ENCODE results near the gene TTC32.
"Not testable (repeated sequence)": the region's sequence is repeated elsewhere in the genome, so short reads cannot be mapped to it uniquely, and the experiment has no call there.

TTC32 gene

DNA sequence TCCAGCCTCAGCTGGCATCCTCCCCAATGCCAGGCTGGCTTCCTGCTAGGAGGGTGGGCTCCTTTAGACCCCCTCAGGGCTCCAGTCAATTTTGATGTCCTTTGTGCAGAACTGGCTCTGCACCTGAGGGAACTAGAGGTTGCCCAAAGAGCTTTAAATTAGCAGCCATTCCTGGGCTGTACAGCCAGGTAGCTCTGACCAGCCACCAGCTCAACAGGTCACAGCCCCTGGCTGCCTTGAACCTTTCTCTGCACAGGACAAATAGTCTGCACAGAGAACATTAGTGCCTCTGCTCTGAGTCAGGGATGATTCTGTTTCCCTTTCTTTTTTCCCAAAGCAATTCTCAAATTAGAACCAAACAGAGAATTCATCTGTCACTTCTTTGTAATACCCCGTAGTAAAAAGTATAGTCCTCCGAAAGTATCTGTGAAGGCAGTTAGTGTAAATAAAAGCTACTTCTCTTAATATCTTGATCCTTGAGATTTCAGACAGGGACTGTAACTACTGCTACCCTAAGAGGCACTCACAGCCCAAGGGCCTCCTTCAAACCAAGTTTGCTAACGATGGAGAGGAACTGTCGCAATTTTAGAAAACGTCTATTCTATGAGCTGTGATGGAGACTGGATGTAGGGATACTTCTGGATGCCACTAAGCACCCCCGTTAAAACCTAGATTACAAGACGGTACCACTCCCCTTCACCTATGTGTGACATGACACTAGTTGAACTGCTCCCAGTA is 3.0 kb downstream of the TTC32 start:
- DNase-seq = no peak

DNA sequence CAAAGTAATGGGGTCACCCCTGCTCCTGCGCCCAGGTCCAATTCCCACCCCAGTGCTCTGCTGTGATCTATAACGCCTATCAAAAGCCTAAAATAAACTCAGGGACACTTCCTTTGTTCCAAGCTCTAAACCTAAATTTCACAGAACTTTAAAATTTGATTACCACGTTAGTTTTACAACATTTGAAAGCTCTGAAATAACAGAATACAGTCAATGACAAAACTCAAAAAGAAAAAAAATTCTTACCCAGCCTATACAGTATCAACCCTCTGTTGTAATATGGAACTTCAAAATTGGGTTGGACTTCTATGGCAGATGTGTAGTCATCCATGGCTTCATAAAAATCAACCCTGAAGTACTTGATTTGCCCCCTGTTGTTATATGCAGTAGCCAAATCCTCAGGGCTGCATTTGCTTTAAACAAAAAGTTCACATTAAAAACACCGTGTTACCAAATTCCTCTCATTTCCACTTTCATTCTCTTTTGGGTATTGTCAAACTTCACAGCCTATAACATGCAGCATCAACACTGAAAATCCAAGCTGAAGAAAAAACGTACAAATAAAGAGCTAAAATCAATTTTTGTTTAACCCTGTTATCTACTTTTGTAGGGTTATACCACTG is 4.0 kb downstream of the TTC32 start:
- no peak for DNase-seq

DNA sequence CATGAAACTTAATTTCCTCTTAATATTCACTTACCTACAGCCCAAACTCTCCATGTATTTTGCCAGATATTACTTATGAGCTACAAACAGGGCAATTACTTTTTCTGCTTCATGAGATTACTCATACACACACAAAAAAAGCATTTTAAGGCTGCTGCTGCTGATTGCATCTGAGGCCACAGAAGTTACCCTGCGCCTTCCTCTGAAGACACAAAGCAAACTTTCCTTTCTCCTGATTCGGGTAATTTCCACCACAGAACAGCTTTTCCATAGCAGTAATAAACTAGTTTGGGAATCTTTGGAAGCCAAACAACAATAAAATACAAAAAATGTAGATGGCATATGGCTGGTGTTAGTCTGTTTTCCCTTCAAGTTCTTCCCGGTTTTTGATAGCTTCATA is 6.2 kb downstream of the TTC32 start:
- no peak for DNase-seq

DNA sequence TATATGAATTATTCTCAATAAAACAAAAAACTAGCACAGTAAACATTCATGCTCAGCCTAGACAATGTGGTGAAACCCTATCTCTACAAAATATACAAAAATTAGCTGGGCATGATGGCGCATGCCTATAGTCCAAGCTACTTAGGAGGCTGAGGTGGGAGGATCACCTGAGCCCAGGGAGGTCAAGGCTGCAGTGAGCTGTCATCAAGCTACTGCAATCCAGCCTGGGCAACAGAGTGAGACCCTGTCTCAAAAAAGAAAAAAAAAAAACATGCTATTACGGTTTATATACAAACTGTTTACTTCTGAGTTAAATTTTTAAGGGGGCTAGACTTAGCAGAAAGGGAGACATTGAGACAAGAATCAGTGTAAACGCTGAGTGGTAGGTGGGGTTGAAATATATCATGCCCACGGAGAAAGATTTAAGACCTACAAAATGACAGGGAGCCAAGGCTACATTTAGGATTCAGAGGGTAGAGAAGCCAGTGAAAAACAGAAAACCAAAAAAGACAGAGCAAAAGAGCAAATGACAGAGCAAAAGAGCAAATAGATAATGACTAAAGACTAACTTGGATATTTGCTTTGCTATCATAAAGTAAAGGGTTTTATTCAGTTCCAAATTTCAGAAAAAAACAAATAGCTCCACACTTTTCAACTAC is 7.5 kb downstream of the TTC32 start:
- DNase-seq = no peak

DNA sequence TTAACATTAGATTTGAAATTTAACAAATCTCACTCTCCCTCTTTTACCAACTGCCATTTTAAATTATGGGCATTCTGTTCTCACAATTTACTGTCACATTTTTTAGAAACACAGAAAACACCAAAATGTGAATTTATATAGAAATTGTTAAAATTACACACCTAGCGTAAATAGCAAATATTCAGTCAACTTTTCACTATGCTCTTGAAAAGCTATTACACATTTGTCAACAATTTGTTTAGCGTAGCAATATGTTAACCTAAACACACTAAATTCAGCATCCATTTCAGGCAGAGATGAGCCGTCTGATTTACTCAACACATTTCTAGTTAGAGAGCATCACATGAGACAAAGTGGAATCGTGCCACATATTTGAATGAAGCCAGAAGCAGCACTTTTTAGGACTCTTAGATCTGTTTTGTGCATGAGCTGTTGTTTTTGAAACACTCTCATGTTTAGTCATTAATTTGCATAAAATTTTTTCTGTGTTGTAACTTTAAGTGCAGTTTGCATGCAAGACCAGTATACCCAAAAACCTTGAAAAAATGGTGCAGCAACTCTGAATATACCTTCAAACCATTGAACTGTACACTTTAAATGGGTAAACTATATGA is 8.2 kb downstream of the TTC32 start:
- DNase-seq = no peak

DNA sequence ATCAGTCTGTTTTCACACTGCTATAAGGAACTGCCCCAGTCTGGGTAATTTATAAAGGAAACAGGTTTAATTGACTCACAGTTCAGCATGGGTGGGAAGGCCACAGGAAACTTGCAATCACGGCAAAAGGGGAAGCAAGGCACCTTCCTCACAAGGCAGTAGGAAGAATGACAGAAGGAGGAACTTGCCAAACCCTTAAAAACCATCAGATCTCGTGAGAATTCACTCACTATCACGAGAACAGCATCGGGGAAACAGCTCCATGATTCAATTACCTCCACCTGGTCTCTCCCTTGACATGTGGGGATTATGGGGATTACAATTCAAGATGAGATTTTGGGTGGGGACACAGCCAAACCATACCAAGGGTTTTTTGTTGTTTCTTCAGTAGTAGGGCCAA is 9.8 kb downstream of the TTC32 start:
- DNase-seq = peak; percentile 91

DNA sequence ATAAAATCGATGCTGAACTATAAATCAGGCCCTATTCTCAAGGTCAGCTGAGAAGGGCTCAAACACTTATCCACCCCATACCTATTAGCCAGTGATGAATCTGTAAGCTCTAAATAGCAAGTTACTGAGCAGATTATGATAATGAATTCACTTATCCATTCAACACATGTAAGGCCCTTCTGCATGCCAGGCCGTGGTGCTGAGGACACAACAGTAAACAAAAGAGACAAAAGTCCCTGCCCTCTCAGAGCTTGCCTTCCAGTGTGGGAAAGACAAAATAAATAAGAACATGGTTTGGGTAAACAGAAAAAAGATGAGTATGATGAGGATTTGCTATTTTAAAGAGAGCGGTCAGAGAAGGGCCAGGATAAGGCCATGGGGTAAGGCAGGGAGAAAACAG is 11.7 kb downstream of the TTC32 start:
- DNase-seq = no peak

DNA sequence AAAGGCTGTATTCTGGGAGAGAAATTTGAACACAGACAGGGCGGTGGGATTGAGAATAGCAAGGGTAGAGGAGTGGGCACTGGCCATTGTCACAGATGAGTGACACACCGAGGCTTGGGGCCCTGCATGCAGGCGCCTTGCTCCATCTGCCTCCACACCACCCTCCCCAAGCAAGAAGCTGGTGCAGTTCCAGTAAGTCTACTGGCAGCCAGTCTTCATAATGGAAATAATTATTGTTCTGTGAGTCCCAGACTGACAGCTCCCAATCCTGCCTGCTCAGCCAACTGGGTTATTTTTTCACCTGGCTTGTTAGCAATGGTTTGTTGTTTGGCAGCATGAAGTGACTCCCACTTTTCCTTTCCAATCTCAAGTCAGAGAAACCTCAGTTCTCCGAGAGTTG is 13.0 kb downstream of the TTC32 start:
- no peak for DNase-seq

DNA sequence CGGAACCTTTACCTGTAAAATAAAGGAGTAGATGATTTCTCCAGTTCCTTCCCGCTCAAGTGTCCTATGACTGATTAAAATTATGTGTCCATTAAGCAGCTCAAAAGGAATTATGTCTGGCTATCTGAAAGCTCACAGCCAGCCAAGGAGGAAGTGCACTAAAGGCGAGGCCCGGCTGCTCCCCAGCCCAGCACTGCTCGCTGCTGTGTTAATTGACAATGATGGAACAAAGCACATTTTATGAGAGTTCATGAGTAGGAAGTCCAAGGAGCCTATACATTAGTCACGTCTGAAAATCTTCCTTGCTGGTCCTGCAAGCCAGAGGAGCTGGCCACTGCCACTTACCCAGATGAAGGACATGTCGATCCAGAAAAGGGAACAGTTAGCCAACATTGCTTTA is 14.3 kb downstream of the TTC32 start:
- DNase-seq = no peak

DNA sequence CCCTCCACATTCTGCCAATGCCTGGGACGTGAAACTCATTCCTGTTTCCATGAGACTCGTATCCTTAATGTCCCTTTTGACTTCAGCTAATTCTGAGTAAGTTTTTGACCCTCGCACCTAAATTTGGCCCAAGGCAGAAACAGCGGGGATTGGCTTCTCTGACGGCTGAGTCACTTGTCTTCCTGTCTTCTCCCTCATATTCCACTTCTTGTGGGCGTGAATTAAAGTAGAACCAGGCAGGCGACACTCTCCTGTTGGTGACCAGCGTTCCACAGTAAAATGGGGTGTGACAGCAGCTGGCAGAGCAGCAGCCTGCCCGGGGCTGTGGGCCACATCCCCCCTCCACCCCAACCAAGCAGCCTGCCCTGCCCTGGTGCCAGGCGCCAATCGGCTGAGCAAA is 15.5 kb downstream of the TTC32 start:
- no peak for DNase-seq

DNA sequence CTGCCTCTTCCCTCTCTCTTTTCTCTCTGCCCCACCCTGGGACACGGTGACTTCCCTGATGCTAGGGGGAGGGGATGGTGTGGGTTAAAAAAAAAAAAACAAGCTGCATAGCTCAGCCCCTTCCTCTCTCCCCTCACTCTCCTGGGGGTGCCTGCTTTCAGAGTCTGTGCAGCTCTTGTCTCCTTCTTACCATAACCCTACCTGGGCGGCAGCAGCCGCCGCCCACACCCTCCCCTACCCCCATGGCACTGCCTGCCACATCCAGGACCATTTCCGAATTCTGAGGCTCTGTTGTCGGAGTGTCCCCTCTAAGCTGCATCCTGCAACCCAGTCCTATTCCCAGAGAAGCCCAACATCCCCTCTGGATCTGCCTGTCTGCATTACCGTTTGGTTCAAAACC is 16.0 kb downstream of the TTC32 start:
- DNase-seq = no peak

DNA sequence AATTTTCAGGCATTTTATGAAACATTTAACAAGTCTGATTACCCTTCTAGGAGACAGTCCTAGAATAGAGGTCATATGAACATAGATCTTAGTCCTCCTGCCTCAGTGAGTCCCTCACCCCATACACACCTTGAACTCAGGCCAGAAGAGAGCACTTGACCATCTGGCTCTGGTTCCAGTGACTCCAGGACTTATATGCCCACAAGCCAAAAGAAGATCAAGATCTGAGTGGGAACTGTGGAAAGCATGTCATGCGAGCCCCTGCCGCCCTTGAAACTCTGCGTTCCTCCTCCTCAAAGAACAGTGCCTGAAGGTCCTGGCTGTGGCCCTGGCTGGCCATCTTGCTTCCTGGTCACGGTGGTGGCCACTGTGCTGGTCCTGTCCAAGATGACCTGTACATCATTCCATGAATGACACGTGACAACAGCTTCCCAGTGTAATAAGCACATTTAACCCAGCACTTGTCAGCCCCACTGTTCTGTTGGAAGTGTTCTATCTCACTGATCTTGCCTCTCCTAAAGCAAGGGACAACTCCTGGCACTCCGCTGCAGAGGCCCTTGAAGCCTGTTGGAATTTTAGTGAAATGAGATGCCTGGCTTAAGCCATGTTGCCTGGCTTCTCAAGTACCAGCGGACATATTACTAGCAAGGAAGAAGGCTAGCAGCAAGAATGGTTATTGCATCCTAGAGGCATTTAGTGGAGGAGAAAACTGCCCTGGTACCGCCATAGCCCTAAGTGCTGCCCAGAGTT is 17.6 kb downstream of the TTC32 start:
- DNase-seq = no peak

DNA sequence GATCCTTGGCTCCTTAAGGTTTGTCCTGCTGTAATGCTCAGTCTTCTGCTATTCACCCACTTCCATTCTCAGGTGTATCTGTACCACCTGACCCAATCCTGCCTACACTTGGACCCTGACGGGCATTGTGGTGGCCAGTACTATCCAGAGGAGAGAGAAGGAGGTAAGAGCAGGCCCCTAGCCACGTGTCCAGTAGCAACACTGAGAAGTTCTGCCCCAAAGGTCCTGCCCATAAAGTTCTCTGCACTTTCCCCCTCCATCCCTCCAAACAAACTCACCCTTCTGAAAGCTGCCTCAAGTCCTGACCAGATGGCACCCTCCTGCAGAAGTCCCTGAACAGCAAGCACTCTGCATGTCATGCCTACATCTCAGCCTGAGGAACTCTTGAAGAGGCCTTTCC is 18.3 kb downstream of the TTC32 start:
- DNase-seq = no peak

DNA sequence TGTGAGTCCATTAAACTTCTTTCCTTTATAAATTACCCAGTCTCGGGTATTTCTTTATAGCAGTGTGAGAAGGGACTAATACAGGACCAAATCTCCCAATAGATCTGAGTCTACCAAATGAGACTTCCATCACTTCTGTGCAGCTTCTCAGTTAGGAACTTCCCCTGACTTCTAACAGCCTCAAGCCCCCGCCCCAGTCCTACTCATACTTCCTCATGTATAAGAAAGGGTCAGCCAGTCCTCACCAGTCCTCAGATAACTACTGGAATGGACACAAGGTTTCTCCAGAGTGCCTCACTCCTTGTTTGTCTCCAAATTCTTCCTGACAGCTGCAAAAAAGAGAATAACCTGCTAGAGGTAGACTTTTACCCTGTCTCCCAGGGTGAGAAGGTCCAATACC is 19.5 kb downstream of the TTC32 start:
- DNase-seq = no peak

DNA sequence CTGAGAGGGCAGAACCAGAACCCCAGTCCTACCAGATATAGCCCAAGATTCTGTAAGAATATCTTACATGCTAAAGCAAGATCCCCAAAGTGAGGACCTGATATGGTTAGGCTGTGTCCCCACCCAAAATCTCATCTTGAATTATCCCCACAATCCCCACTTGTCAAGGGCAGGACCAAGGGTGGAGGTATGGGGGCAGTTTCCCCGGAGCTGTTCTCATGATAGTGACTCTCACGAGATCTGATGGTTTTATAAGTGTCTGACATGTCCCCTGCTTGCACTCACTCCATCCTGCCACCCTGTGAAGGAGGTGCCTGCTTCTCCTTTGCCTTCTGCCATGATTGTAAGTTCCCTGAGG is 19.9 kb downstream of the TTC32 start:
- no peak for DNase-seq

DNA sequence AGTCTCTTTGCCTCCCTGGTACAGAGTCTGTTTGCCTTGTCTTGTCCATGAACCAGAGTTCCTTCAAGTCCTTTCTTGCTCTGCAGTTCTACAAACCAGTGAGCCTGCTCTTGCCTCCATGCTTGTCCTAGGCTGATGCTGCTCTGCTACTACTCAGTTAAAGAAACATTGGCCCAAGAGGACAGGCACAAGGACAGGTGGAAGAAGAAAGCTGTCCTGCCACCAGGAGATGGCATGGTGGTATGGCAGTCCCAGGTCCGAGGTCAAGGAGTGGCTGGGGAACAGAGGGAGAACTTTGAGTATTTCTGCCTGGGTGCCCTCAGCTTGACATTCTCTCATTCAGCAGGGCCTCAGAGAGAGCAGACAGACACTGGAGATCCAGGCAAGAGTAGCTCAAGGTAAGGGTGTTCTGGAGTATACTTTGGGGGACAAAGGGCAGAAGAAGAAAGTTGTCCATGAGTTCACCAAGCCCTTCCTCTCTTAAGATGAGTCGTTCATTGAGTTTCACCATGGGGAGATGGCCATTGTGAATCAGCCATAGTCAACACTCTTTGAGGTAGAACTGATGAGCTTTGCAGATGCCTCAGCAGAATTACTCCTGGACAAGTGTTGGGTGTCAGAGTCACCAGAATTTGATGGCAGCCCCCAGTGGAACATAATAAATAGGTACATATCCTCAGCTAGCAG is 20.4 kb downstream of the TTC32 start:
- no peak for DNase-seq

DNA sequence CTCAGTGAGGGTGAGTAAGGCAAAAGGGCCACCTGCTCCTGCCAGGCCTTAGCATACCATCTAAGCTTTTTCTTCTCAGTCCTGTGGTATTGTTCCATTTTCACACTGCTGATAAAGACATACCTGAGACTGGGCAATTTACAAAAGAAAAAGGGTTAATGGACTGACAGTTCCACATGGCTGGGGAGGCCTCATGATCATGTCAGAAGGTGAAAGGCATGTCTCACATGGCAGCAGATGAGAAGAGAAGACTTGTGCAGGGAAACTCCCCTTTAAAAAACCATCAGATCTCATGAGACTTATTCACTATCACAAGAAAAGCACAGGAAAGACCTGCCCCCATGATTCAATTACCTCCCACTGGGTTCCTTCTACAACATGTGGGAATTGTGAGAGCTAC is 21.6 kb downstream of the TTC32 start:
- not testable (repeated sequence) for DNase-seq

DNA sequence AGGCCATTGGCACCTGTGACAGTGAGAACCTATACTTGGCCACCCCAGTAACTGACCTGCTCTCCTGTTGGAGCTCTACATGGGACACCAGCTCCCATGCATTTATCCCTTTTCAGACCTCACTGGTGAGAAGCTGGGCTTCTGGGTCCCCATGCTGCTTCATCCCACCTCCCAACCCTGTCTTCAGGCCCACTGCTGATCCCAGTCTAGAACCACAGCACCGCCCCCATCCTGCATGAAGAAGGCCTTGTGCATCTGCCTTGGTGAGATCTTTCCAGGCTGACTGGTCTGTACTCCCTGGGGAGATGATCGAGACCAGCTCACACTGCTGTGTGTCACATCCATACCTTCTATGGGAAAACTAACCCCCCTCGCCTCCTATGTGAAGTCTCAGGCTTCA is 22.7 kb downstream of the TTC32 start:
- no peak for DNase-seq

DNA sequence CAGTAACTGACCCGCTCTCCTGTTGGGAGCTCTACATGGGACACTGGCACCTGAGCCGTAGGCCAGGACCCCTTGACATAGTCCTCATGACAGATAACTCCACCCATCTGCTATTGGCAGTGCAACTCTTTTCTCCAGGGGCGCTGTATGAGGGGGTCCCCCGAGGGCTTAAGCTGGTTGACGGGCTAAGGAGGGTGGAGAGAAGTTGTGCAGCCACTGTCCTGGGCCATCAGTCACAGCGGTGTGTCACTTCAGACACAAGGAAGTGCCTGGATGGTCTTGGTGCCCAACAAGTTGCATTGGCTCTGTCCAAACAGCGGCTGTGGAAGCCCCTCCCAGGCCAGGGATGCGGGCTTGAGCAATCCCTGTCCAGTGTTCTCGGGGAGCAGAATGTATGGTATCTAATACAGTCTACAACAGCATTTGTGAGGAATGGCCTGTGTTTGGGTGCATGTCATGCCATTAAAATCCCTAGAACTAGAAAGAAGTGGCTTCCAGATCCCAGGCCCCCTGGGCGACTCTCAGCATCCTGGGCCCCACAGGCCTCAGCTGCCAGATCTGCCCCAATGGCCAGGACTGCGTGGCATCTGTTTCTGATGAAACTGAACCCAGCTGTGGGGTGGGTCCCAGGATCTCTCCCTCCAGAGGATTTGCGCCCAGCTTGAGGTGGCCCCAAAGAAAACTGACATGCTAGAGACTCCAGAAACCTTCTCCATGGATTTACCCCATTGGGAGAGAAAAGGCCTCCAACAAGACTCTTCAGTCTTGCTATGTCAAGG is 23.3 kb downstream of the TTC32 start:
- DNase-seq = no peak

DNA sequence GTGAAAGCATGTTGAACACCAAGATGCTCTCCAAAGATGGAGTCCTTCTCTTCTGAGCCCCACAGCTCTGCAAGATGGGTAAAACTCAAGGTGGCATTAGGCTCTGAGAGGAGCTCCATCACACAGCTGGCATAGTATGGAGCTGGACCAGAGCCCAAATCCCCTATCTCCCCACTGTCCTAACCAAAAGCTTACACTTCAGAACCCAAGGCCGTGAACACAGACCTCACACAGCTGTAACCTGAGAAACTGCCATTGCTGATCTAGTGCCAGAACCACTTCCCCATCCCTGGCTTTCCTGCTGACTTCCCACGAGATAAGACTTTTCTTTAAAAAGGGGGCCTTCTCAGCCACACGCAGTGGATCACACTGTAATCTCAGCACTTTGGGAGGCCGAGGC is 25.0 kb downstream of the TTC32 start:
- no peak for DNase-seq

DNA sequence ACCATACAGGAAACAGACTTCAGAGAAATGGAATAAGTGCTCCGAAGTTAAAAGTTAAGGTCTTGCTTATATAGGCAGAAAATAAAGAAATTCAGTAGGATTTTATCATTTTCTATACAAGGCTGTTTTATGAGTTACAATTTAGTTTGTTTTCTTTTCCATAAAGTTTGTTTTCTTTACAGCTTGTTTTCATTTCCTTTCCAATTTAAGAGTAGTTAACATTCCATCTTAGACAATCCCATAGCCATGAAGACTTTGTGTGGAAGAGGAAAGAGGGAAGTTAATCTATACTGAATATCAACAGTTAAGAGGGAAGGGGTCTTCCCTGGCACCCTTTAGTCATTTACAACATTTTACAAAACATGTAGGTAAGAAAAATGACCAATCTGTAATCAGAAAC is 26.5 kb downstream of the TTC32 start:
- DNase-seq = no peak

DNA sequence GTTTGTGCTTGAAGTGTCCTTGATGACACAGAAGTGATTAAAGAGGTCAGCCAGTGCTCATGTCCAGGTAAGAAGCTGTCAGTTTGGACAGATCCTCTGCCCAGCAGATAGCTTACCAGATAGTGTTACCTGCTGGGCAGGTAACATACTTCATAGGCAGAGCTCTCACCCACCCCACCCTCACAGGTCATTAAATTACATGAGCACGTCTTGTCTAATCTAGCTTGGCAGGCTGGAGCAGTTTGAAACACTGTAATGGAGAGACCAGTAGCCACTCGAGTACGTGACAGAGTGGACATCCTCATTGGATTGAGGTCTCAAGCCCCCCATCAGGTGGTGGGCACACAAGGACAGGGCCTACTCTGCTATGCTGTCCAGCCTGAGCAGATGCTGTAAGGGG is 27.1 kb downstream of the TTC32 start:
- DNase-seq = no peak
